Measurements from ENCODE around the gene INPP5J. TPM values are rescaled to one million over a fixed set of nuclear protein-coding genes. Genes with fewer than 3 reads are reported as not detected.

Gene INPP5J
- total and polyA plus RNA-seq, 12 donors = 7.9 to 31.7 (median 16.9) TPM

GRCh38 chr22:31177420-31178162, 54.8 kb downstream of the INPP5J start:
- intact Hi-C loops (cut with DNase I) = no loop called here
- Histone ChIP-seq H3K27me3 (no peaks in the 10 kb centered on the region), H3K4me3 (no peak overlapping the region), H3K9me3 (no peaks in the 10 kb centered on the region), H3K4me1 (peaks cover 0 to 30% (median 21%) of the 10 kb centered on the region in 9 donors), H3K36me3 (peaks cover 0 to 47% (median 5%) of the 10 kb centered on the region in 9 donors), H3K27ac (no peak overlapping the region)
- ATAC-seq (no peak), DNase-seq (no peak)
- WGBS, 2 donors = 86 to 88% methylated on average over 6 of the region's 6 CpGs
- TF ChIP-seq CTCF (IDR thresholded peaks at IDR 0.05) = no peak

GRCh38 chr22:31178859-31179258, 56.1 kb downstream of the INPP5J start:
- no peak overlapping the region for H3K27ac ChIP-seq

GRCh38 chr22:31179345-31179744, 56.6 kb downstream of the INPP5J start:
- no peak overlapping the region for H3K4me3 ChIP-seq
- intact Hi-C loops (cut with DNase I) = no loop called here
- DNase-seq (no peak), ATAC-seq (peak in 7 of 8 donors; percentile 12 to 72 (median 45))
- peaks cover 0 to 16% (median 7%) of the 10 kb centered on the region in 9 donors for H3K4me1 ChIP-seq
- WGBS, 2 donors = 29 to 47% methylated on average over 1 of the region's 1 CpG
- H3K9me3 ChIP-seq = no peaks in the 10 kb centered on the region
- no peak overlapping the region for H3K27ac ChIP-seq
- peaks cover 0 to 54% (median 5%) of the 10 kb centered on the region in 9 donors for H3K36me3 ChIP-seq
- H3K27me3 ChIP-seq = no peaks in the 10 kb centered on the region
- TF ChIP-seq CTCF (IDR thresholded peaks at IDR 0.05) = no peak

More at GRCh38 chr22:31178859-31179258, 56.1 kb downstream of the INPP5J start:
- intact Hi-C loops (cut with DNase I) = no loop called here
- Histone ChIP-seq H3K4me1 (peaks cover 0 to 19% (median 11%) of the 10 kb centered on the region in 9 donors), H3K9me3 (no peaks in the 10 kb centered on the region), H3K4me3 (no peak overlapping the region), H3K27me3 (no peaks in the 10 kb centered on the region), H3K36me3 (peaks cover 0 to 54% (median 5%) of the 10 kb centered on the region in 9 donors)
- DNase-seq = no peak
- WGBS, 2 donors = 98% methylated on average over 2 of the region's 2 CpGs
- no peak for ATAC-seq
- TF ChIP-seq CTCF (IDR thresholded peaks at IDR 0.05) = no peak

GRCh38 chr22:31184015-31184414, 61.2 kb downstream of the INPP5J start:
- Histone ChIP-seq H3K9me3 (no peaks in the 10 kb centered on the region), H3K27ac (no peak overlapping the region), H3K27me3 (no peaks in the 10 kb centered on the region), H3K4me1 (peaks cover 0 to 11% (median 7%) of the 10 kb centered on the region in 9 donors), H3K4me3 (no peak overlapping the region), H3K36me3 (peaks cover 0 to 50% (median 6%) of the 10 kb centered on the region in 9 donors)
- DNase-seq (no peak), ATAC-seq (no peak)
- TF ChIP-seq CTCF (IDR thresholded peaks at IDR 0.05) = no peak
- WGBS, 2 donors = 94 to 97% methylated on average over 30 of the region's 30 CpGs
- intact Hi-C loops (cut with DNase I) = no loop called here

Small RNA genes lying within 50 kb of the gene (microRNA-seq; reads per million reads assigned to microRNA genes)
- 0 to 1.2 reads per million in 2 donors for gene MIR3928

Other genes starting within 250 kb of the INPP5J start
- 10 to 100 TPM; 14.1 to 24.5 (median 20.5) TPM for gene MORC2, start 154.2 kb upstream of the INPP5J start, total RNA-seq
- gene MORC2, start 154.2 kb upstream of the INPP5J start, polyA plus RNA-seq = 10 to 100 TPM; 14.1 to 27.8 TPM
- gene TUG1, start 153.7 kb upstream of the INPP5J start, total RNA-seq = 10 to 100 TPM; 37.7 to 48.4 (median 44.2) TPM
- gene TUG1, start 153.7 kb upstream of the INPP5J start, polyA plus RNA-seq = 10 to 100 TPM; 18.6 to 40.2 TPM
- 100 to 1,000 TPM; 146 to 290 (median 204) TPM for gene SMTN, start 41.6 kb upstream of the INPP5J start, total RNA-seq
- gene SMTN, start 41.6 kb upstream of the INPP5J start, polyA plus RNA-seq = 100 to 1,000 TPM in 1 of 2 donors, 10 to 100 TPM in 1; 64.2 to 398 TPM
- 10 to 100 TPM; 21.5 to 73.9 (median 45.3) TPM for gene SELENOM, start 15.4 kb upstream of the INPP5J start, total RNA-seq
- gene SELENOM, start 15.4 kb upstream of the INPP5J start, polyA plus RNA-seq = 100 to 1,000 TPM; 122 to 134 TPM
- not detected for gene PLA2G3, start 17.5 kb downstream of the INPP5J start, total RNA-seq
- gene PLA2G3, start 17.5 kb downstream of the INPP5J start, polyA plus RNA-seq = under 1 TPM in 1 of 2 donors, not detected in 1; 0.01 TPM
- gene RNF185, start 37.2 kb downstream of the INPP5J start, total RNA-seq = 10 to 100 TPM; 20.4 to 24.9 (median 22.0) TPM
- gene RNF185, start 37.2 kb downstream of the INPP5J start, polyA plus RNA-seq = 10 to 100 TPM; 12.2 to 18.7 TPM
- gene LIMK2, start 89.3 kb downstream of the INPP5J start, total RNA-seq = 10 to 100 TPM in 5 of 10 donors, 1 to 10 TPM in 5; 6.5 to 18.8 (median 9.7) TPM
- gene LIMK2, start 89.3 kb downstream of the INPP5J start, polyA plus RNA-seq = 10 to 100 TPM in 1 of 2 donors, 1 to 10 TPM in 1; 6.0 to 12.1 TPM
- gene PIK3IP1, start 169.5 kb downstream of the INPP5J start, total RNA-seq = 10 to 100 TPM in 9 of 10 donors, 1 to 10 TPM in 1; 3.6 to 28.6 (median 17.6) TPM
- gene PIK3IP1, start 169.5 kb downstream of the INPP5J start, polyA plus RNA-seq = 1 to 10 TPM; 3.7 to 7.9 TPM
- gene PATZ1, start 223.4 kb downstream of the INPP5J start, total RNA-seq = 10 to 100 TPM; 10.8 to 16.9 (median 14.1) TPM
- 10 to 100 TPM in 1 of 2 donors, 1 to 10 TPM in 1; 6.6 to 12.5 TPM for gene PATZ1, start 223.4 kb downstream of the INPP5J start, polyA plus RNA-seq

Measured in heart right ventricle (tissue), 16 donors.